ENCODE data around the gene ACE2.

DNA sequence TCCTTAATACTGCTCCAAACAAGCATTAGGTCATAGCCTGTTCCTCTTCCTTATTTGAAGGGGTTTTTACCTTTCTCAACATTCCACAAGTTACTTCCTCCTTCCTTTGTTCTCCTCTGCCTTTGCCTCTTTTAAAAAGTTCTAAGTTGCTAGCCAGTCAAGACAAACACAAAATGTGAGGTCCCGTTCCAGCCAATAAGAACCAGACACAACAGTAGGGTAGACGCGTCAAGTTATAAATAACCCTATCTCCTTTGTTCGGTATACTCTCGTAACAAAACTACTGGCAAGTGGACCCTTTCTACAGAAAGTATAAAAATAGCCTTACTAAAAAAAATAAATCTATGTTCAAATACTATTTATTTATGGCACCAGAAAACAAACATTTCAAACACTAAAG lies 6.3 kb upstream of the ACE2 start:
- no peak for TF ChIP-seq GATA2 (IDR thresholded peaks at IDR 0.05; ENCODE audit: low read depth, low read length)
- TF ChIP-seq GATA3 (IDR thresholded peaks at IDR 0.05; ENCODE audit: low read depth, low read length): no peak

Data from SH-SY5Y (cell line).